HCEC 1CT (cell line): ENCODE results near the gene CCDC87.
A peak's percentile ranks its signal among the peaks of the same experiment; 100 is the strongest.
"Not testable (repeated sequence)": the region's sequence is repeated elsewhere in the genome, so short reads cannot be mapped to it uniquely, and the experiment has no call there.

ENCODE experiments used
- DNase-seq: peaks from one replicate; pipeline ENCODE4 v3.0.0-alpha.2; 2017

CCDC87 gene

DNA sequence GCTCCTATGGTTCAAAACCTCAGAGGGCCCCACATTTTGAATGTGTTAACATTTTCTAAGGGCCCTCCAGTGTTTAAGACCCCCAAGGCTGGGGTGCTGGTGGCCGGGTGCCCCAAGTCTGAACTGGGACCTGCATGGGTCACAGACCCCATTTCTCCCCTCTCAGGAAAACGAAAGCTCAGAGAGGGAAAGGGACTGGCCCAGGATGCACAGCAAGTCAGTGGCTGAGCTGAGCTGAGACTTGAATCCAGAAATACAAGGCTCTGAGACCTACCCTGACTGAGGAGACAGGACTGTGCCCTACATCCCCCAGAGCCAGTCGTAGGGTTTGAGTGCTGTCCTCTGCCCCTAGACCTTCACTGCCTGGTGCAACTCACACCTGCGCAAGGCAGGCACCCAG is 42.0 kb downstream of the CCDC87 start:
- DNase-seq, result no peak

- no peak for DNase-seq
Measured at GRCh38 chr11:66549696-66550095, 43.2 kb downstream of the CCDC87 start.

DNA sequence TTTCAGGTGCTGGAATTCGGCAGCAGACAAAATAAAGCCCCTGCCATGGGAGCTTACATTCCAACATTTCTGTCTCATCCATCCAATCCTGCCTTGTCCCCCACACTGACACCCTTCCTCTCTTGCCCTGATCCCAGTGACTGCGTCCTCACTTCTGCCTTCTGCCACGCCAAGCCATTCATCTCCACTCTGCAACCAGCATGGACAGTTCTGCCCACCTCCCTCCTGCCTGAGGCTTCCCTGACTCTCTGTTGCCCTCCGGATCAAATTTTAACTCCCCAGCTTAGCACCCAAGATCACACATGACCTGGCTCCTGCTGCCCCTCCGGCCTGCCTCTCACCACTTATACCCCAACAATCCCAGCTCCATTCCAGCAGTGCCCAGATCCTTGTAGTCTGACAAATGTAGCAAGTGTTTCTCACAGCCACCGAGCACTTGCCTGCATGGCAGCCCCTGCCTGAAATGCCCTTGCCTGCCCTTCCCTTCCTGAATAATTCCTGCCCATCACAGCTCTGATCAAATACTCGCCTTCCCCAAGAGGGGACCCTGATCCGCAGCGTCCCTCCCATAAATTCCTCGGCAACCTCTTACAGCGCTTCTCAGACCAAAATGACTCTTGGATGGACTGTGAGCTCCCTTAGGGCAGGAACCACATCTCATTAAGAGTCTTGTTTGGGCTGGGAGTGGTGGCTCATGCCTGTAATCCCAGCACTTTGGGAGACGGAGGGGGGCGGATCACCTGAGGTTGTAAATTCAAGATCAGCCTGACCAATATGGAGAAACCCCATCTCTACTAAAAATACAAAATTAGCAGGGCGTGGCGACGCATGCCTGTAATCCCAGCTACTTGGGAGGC is 43.9 kb downstream of the CCDC87 start:
- DNase-seq, result no peak

DNA sequence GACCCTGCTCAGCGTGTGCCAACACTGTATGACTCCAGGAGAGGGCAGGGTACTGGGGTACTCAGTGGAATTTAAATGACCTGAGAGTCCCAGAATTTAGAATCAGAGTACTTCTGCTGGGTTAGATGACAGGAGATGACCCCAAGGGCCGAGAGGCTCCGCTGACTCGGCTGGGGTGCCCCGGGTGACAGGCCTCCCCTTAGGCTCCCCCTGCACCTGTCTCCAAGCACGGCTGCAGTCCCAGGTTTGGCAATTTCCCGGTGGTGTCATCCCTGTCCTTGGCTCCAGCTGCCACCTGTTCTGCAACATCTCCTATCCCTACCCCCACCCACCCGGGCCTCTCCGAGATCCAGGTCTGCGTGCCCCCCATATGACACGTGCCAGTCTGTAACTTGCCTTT is 44.8 kb downstream of the CCDC87 start:
- DNase-seq, result no peak

DNA sequence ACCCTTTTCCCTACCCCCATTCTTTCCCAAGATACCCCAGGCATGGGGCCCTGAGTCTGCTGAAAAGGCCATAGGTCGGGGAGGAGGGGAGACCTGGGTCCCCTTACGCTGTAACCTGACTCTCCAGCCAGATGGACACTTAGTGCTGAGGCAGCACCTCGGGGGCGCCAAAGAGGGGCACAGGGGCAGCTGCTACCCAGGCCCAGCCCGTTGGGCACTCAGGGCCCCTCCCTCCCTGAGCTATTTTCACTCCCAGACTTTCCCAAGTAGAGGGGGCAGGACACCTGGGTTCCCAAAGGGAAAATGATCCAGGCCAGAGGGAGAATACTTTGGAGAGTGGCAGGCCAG is 45.2 kb downstream of the CCDC87 start:
- no peak for DNase-seq

DNA sequence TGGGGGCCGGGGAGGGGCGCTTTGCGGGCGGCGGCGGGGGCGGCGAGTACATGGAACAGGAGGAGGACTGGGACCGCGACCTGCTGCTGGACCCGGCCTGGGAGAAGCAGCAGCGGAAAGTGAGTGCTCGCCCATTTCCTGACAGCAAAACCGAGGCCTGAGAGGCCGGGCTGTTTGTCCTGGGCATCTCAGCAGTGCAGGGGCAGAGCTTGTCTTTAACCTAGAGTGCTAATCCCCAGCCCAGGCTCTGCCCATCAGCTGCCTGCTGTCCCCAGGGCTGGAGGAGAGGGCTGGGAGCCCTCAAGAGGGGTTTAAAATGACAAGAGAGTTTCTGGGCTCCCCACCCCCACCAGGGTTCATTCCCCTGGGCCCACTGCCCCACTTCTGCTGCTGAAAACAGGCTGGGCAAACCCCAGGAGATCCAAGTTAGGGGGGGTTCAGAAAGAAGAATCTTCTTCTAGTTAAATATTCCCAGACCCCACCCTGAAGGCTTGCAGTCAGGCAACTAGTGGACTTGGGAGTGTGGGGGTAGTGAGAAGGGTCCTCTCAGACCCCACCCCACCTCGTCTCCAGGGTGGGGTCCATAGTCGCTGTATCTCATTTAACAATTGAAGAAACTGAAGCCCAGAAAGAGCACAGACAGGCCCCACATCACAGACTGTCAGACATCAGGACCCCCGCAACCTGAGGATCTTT is 45.7 kb downstream of the CCDC87 start:
- DNase-seq, result no peak

- peak; percentile 62 for DNase-seq
Measured at GRCh38 chr11:66546368-66546965, 46.4 kb downstream of the CCDC87 start, which contains the start of gene ACTN3. Gene ACTN3, plus strand, starts transcription at chr11:66546903. Its CDS starts 35 bp downstream, at chr11:66546938.

DNA sequence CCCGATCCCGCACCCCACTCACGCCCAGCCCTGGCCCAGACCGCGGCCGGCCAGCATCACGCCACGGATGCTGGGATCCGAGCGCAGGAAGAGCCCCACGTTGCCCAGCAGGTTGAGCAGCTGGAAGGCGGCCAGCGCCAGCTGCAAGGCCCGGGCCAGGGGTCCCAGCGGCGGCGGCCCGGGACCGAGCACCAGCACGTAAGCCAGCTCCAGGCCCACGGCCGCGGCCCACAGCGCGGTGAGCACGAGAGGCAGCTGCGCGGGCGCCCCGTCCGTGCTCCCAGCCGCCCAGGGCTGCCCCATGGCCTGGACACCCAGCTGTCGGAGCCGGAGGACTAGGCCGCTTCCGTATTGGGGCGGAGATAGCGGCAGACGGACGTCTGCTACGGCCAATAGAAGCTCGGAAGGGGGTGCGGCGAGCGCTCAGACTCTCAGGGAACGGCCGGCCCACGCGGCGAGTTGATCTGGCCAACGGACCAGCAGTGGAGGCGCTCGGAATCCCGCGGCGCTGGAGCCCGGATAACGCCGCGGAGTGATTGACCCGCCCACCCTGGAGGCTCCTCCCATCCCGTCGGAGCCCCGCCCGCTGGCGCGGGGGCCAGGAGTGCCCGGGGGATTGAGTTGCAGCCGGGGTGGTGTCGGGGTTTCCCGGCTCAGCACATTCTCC is 47.0 kb downstream of the CCDC87 start, which contains the start of gene ZDHHC24:
TSS of gene ZDHHC24 (minus strand) at position 348 of the 667 bp plus-strand sequence. CDS start at position 303, 45 bp downstream.
- peak; percentile 98 for DNase-seq

DNA sequence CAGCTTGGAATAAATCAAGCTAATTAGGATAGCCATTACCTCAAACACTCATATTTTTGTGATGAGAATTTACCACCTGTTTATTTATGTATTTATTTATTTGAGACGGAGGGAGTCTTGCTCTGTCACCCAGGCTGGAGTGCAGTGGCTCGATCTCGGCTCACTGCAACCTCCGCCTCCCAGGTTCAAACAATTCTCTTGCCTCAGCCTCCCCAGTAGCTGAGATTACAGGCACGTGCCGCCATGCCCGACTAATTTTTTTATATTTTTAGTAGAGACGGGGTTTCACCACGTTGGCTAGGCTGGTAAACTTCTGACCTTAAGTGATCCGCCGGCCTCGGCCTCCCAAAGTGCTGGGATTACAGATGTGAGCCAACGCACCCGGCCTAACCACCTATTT is 47.9 kb downstream of the CCDC87 start:
- not testable (repeated sequence) for DNase-seq

DNA sequence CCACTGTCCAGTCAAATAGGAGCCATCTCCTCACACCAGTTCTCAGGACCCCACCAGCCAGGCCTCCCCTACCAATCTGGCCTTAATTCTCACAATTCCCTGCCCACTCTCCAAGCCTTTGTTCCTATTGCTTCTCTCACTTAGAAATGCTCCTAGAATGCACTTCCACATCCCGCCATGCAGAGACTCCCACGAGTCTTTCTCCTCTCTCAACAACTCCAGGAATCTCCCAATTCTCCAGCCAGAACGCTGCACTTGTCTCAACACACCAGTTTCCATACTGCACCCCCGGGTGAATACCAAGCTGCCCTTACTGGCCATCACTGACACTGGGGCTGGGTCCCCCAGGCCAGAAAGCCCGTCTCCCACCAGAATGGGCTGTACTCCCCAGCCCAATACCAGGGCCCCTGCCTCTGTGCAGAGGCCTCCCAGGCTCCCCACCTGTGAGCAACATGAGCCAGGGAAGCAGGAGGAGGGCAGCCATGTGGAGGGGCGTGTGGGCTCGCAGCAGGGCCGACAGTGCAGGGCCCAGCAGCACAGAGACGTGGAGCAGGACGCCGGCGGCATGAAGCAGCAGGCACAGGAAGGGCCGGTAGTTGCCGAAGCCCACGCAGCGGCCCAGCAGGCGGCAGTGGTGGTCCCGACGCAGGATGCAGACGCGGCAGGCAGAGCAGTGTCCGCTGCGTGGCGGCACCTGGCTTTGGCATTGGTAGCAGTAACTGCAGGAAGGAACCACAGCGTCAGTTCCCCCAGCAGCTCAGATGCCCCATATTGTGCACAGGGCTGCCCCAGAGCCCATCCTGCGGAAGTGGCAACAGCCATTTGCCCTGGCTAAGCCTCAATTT is 49.4 kb downstream of the CCDC87 start:
- peak; percentile 27 for DNase-seq

- DNase-seq, result no peak
Measured at GRCh38 chr11:66542362-66542761, 50.5 kb downstream of the CCDC87 start.

DNA sequence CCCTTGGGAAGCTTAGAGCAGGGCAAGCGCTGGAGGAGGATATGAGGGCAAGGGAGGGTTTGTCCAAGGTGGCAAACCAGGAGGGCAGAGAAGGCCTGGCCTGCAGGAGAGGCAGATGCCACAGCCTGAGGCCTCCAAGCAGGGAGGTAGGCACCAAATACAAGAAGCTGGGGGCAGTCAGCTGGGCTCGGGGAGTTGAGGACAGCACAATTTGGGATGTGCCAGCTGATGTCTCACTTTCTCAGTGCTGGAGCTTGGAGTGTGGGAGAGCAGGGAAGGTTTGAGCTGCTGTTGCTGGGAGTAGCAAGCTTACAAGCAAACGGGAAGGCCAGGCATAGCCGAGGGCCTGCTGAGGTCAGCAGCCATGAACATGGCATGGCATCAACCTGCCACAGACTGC is 51.0 kb downstream of the CCDC87 start:
- no peak for DNase-seq

DNA sequence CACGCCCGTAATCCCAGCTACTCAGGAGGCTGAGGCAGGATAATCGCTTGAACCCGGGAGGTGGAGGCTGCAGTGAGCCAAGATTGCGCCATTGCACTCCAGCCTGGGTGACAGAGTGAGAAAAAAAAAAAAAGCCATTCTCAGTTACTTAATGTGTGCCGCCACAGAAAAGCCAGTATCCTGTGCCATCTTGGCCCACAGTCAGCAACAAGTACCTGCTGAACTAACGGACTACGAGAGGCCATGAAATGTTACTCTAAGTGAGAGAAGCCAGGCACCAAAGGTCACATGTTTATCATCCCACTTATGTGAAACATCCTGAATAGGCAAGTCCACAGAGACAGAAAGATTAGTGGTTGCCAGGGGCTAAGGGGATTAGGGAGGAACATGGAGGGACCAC is 52.3 kb downstream of the CCDC87 start:
- not testable (repeated sequence) for DNase-seq
